Loucy (cell line): Measurements from ENCODE around the gene OR6C68.

Experiments
- H2AFZ ChIP-seq: fragments of 200-600 bp; sonication (generic); 2 replicates; pipeline ENCODE4 v1.6.0; 2016; ENCODE audit warnings: antibody characterized with exemption, mild to moderate bottlenecking, low read length, moderate library complexity
- H3F3A ChIP-seq: fragments of 200-600 bp; 2 replicates; pipeline ENCODE4 v1.6.0; 2016; ENCODE audit warnings: antibody characterized with exemption, low read depth, mild to moderate bottlenecking
- H3K27me3 ChIP-seq: fragments of 200-600 bp; sonication (generic); 2 replicates; pipeline ENCODE4 v1.6.1; 2014; ENCODE audit warnings: low read length, mild to moderate bottlenecking; ENCODE audit not compliant: insufficient read depth, poor library complexity, severe bottlenecking
- H3K36me3 ChIP-seq: fragments of 200-600 bp; sonication (generic); 2 replicates; pipeline ENCODE4 v1.6.1; 2016; ENCODE audit warnings: low read length; ENCODE audit not compliant: insufficient read depth
- H3K4me1 ChIP-seq: fragments of 200-600 bp; sonication (generic); 2 replicates; pipeline ENCODE4 v1.5.1; 2014; ENCODE audit warnings: low read length, mild to moderate bottlenecking; ENCODE audit not compliant: insufficient read depth, poor library complexity, severe bottlenecking
- H3K4me2 ChIP-seq: fragments of 200-600 bp; sonication (generic); 2 replicates; pipeline ENCODE4 v1.6.0; 2014; ENCODE audit warnings: antibody characterized with exemption, low read length, low read depth, mild to moderate bottlenecking; ENCODE audit not compliant: poor library complexity, severe bottlenecking
- H3K4me3 ChIP-seq: fragments of 200-600 bp; sonication (generic); 2 replicates; pipeline ENCODE4 v1.5.1; 2014; ENCODE audit warnings: low read length, mild to moderate bottlenecking, mixed read lengths; ENCODE audit not compliant: poor library complexity, severe bottlenecking
- H3K79me2 ChIP-seq: fragments of 200-600 bp; sonication (generic); 2 replicates; pipeline ENCODE4 v1.6.1; 2014; ENCODE audit warnings: low read length; ENCODE audit not compliant: insufficient read depth
- H3K9ac ChIP-seq: fragments of 200-600 bp; sonication (generic); 2 replicates; pipeline ENCODE4 v1.6.0; 2014; ENCODE audit warnings: mild to moderate bottlenecking, low read depth, low read length, moderate library complexity; ENCODE audit not compliant: poor library complexity, severe bottlenecking
- H3K9me2 ChIP-seq: fragments of 200-600 bp; sonication (generic); replicated peaks from 2 replicates; pipeline ENCODE4 v1.6.1; 2016; ENCODE audit warnings: low read depth, low read length, mixed read lengths
- H3K9me3 ChIP-seq: fragments of 200-600 bp; sonication (generic); 2 replicates; pipeline ENCODE4 v1.6.1; 2014; ENCODE audit warnings: mild to moderate bottlenecking, antibody characterized with exemption, low read length, low read depth; ENCODE audit not compliant: insufficient read depth
- H4K20me1 ChIP-seq: fragments of 200-600 bp; sonication (generic); 2 replicates; pipeline ENCODE4 v1.6.0; 2014; ENCODE audit warnings: antibody characterized with exemption, low read length, mild to moderate bottlenecking; ENCODE audit not compliant: insufficient read depth, poor library complexity, severe bottlenecking
- CTCF ChIP-seq: fragments of 200-600 bp; sonication (generic); conservative IDR thresholded peaks from 2 replicates; pipeline ENCODE4 v1.5.1; 2014; ENCODE audit warnings: mild to moderate bottlenecking, antibody characterized with exemption, low read length
- EZH2phosphoT487 ChIP-seq: fragments of 200-600 bp; IDR thresholded peaks from 2 replicates; pipeline ENCODE4 v1.6.1; 2018; ENCODE audit warnings: antibody characterized with exemption, mild to moderate bottlenecking, moderate library complexity, borderline replicate concordance

OR6C68 gene

GRCh38 chr12:55501601-55502000, 9.4 kb downstream of the OR6C68 start:
- no peak overlapping the region for H3K9ac ChIP-seq
- H3K27me3 ChIP-seq: no peaks in the 10 kb centered on the region
- no peak overlapping the region for H2AFZ ChIP-seq
- H4K20me1 ChIP-seq: no peaks in the 10 kb centered on the region
- TF ChIP-seq CTCF: no peak
- TF ChIP-seq EZH2phosphoT487: no peak
- H3K36me3 ChIP-seq: no peaks in the 10 kb centered on the region
- no peaks in the 10 kb centered on the region for H3F3A ChIP-seq
- H3K4me3 ChIP-seq: no peak overlapping the region
- no peaks in the 10 kb centered on the region for H3K4me1 ChIP-seq
- no peak overlapping the region for H3K4me2 ChIP-seq
- H3K9me2 ChIP-seq: no peaks in the 10 kb centered on the region
- H3K9me3 ChIP-seq: no peaks in the 10 kb centered on the region
- no peaks in the 10 kb centered on the region for H3K79me2 ChIP-seq

GRCh38 chr12:55515696-55516095, 23.5 kb downstream of the OR6C68 start:
- Histone ChIP-seq H3F3A (no peaks in the 10 kb centered on the region), H3K9me3 (no peaks in the 10 kb centered on the region; the same call in 1 of the 2 replicates), H3K27me3 (no peaks in the 10 kb centered on the region), H3K4me2 (no peak overlapping the region), H3K4me1 (no peaks in the 10 kb centered on the region), H3K36me3 (no peaks in the 10 kb centered on the region), H4K20me1 (no peaks in the 10 kb centered on the region), H3K79me2 (no peaks in the 10 kb centered on the region), H3K4me3 (no peak overlapping the region), H3K9ac (no peak overlapping the region), H2AFZ (no peak overlapping the region), H3K9me2 (no peaks in the 10 kb centered on the region)
- TF ChIP-seq CTCF (peak; percentile 36; the same call in 1 of the 2 replicates), EZH2phosphoT487 (no peak)

DNA sequence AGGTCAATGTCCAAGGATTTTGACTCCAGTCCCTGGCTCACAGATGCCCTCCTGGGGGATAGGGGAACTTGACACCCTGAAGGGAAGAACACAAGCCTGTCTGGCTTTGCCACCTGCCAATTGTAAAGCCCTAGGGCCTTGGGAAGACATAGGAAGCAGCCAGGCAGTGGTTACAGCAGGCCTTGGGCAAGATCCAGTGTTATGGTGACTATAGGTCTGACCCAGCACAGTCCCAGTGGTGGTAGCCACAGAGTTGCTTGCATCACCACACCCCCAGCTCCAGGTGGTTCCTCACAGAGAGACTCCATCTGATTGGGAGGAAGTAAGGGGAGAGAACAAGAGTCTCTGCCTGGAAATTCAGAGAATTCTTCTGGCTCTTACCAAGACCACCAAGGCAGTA, 24.2 kb downstream of the OR6C68 start:
- Histone ChIP-seq H4K20me1 (no peaks in the 10 kb centered on the region), H3K9ac (no peak overlapping the region), H3K9me2 (no peaks in the 10 kb centered on the region), H3K79me2 (no peaks in the 10 kb centered on the region), H3K4me1 (no peaks in the 10 kb centered on the region), H3K36me3 (no peaks in the 10 kb centered on the region), H2AFZ (no peak overlapping the region), H3K9me3 (no peaks in the 10 kb centered on the region; the same call in 1 of the 2 replicates), H3F3A (no peaks in the 10 kb centered on the region), H3K27me3 (no peaks in the 10 kb centered on the region), H3K4me3 (no peak overlapping the region), H3K4me2 (no peak overlapping the region)
- TF ChIP-seq EZH2phosphoT487 (no peak), CTCF (no peak)
